ENCODE results near the gene CFAP119. TPM values are rescaled to one million over a fixed set of nuclear protein-coding genes. Genes with fewer than 3 reads are reported as not detected.

Gene CFAP119
- total RNA-seq, 1 donor from 2014 or later = 0.90 TPM

DNA sequence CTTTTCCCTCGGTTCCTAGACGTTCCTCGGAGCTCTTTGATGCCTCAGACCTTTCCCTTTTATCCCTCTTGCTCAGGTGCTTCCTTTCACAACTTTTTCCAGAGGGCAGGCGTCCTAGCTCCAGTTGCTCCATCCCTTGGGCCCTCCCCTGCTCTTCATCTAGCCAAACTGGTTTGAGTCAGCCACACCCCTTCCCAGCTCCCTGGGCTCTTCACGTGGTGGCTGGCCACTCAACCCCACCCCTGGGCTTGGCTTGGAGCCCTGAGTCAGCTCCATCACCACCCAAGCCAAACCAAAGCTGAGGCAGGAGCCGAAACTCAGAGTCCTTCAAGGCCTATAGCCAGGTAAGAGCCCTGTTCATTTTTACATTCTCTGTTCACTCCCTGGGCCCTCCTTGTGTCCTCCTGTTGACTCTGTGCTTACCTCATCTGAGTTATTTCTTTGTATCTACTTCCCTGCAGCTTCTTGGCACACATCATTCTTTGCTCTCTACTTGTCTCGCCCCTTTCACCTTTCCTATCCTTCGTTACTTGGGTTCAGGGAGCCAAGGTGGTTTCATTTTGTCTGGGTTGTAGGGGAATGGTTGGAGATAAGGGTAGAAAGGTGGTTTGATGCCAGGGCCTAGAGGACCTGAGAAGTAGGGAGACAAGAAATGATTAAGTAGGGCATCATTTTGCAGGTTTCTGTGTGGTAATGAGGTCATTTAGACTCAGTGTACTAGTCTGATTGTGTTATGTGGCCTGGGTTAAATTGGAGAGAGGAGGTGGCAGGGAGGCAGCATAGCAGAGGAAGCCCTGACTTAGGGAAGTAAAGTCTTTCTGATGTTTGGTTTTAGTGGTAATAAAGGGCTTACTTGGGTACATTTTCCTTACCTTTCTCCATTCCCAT lies 21.3 kb downstream of the CFAP119 start:
- DNase-seq (ENCODE audit: low read depth in 2 of 2) = peak in 1 of 2 donors; percentile 23

- DNase-seq (ENCODE audit: low read depth in 2 of 2) = no peak
These were observed 22.6 kb downstream of the CFAP119 start for GRCh38 chr16:30738984-30739951.

DNA sequence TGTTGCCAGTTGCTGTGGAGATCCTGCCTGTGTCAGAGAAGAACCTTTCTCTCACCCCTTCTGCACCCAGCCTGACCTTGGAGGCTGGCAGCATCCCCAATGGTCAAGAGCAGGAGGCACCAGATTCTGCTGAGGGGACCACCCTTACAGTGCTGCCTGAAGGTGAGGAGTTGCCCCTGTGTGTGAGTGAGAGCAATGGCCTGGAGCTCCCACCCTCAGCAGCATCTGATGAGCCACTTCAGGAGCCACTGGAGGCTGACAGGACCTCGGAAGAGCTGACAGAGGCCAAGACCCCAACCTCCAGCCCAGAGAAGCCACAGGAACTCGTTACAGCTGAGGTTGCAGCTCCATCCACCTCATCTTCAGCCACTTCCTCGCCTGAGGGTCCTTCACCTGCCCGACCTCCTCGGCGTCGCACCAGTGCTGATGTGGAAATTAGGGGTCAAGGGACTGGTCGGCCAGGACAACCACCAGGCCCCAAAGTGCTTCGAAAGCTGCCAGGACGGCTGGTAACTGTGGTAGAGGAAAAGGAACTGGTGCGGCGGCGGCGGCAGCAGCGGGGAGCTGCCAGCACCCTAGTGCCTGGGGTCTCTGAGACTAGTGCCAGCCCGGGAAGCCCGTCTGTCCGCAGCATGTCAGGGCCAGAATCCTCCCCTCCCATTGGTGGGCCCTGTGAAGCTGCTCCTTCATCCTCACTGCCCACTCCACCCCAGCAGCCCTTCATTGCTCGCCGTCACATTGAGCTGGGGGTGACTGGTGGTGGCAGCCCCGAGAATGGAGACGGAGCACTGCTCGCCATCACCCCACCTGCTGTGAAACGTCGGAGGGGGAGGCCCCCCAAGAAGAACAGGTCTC lies 23.8 kb downstream of the CFAP119 start:
- DNase-seq (ENCODE audit: low read depth in 2 of 2) = no peak

GRCh38 chr16:30736995-30737793 lies 24.7 kb downstream of the CFAP119 start:
- no peak for DNase-seq (ENCODE audit: low read depth in 2 of 2)

DNA sequence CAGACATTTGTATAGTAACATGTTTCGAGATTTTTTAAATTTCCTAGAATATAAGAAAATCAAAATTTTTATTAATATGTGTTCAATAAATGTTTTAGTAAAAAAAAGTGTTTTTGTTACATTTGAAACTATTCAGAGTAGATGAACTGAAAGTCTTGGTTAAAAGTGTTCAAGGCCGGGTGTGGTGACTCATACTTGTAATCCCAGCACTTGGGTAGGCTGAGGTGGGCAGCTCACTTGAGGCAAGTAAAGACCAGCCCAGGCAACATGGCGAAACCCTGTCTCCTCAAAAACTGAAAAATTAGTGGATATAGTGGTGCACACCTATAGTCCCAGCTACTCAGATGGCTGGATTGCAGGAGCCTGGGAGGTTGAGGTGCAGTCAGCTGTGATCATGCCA lies 30.5 kb downstream of the CFAP119 start:
- no peak for DNase-seq (ENCODE audit: low read depth in 2 of 2)

DNA sequence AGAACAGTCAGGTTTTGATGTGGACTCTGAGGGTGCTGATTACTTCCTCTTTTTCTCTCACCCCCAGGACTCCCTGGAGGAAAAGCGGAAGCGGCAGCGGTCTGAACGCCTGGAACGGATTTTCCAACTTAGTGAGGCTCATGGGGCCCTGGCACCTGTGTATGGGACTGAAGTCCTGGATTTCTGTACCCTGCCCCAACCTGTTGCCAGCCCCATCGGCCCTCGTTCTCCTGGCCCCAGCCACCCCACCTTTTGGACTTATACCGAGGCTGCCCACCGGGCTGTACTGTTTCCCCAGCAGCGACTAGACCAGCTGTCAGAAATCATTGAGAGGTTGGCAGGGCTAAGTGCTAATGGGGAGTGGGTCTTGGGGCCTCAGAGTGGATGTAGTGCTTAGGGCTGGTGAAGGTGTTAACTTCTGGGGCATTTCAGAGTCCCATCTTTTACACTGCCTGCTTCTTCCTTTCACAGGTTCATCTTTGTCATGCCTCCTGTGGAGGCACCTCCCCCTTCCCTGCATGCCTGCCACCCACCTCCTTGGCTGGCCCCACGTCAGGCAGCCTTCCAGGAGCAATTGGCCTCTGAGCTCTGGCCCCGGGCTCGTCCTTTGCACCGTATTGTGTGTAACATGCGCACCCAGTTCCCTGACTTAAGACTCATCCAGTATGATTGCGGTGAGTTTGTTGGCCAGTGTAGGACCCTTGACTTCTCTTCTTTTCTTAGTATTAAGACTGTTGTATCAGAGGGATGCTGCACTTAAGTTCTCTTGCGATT lies 32.8 kb downstream of the CFAP119 start:
- DNase-seq (ENCODE audit: low read depth in 2 of 2) = no peak

- DNase-seq (ENCODE audit: low read depth in 2 of 2) = no peak
These were observed 33.5 kb downstream of the CFAP119 start for GRCh38 chr16:30728321-30728720.

- no peak for DNase-seq (ENCODE audit: low read depth in 2 of 2)
These were observed 36.5 kb downstream of the CFAP119 start for GRCh38 chr16:30725418-30725792.

DNA sequence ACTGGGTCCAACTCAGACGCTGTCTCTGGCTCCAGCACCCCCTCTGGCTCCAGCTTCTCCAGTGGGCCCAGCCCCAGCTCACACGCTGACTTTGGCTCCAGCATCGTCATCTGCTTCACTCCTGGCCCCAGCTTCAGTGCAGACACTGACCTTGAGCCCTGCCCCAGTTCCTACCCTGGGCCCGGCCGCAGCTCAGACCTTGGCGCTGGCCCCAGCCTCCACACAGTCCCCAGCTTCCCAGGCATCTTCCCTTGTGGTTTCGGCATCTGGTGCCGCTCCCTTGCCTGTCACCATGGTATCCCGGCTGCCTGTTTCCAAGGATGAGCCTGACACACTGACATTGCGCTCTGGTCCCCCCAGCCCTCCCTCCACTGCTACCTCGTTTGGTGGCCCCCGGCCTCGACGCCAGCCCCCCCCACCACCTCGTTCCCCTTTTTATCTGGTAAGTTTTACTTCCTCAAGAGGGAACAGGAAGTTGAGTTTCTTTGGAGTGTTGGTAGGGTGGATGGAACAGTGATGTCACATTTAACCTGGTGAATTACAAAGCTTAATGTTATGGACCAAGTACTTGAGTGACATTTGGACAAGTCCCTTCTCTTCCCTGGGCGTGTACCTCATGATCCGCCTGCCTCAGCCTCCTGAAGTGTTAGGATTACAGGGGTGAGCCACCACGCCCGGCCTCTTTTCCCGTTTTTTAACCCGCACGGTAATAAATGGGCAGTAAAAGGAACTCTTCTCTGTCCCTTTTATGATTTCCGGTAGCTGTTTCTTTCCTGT lies 37.0 kb downstream of the CFAP119 start:
- DNase-seq (ENCODE audit: low read depth in 2 of 2) = no peak

DNA sequence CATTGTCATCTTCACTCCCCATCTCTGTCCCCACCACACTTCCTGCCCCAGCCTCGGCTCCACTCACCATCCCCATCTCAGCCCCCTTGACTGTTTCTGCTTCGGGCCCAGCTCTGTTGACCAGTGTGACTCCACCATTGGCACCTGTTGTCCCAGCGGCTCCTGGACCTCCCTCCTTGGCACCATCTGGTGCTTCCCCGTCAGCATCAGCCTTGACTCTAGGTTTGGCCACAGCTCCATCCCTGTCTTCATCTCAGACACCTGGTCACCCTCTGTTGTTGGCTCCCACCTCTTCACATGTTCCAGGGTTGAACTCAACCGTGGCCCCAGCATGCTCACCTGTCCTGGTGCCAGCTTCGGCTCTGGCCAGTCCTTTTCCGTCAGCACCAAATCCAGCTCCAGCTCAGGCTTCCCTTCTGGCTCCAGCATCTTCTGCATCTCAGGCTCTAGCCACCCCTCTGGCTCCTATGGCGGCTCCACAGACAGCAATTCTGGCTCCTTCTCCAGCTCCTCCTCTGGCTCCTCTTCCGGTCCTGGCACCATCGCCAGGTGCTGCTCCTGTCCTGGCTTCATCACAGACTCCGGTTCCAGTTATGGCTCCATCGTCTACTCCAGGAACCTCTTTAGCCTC lies 38.0 kb downstream of the CFAP119 start:
- no peak for DNase-seq (ENCODE audit: low read depth in 2 of 2)

GRCh38 chr16:30722916-30723315 lies 38.9 kb downstream of the CFAP119 start:
- DNase-seq (ENCODE audit: low read depth in 2 of 2) = no peak

GRCh38 chr16:30722443-30722842 lies 39.4 kb downstream of the CFAP119 start:
- no peak for DNase-seq (ENCODE audit: low read depth in 2 of 2)

GRCh38 chr16:30721606-30722005 lies 40.3 kb downstream of the CFAP119 start:
- DNase-seq (ENCODE audit: low read depth in 2 of 2) = no peak

- no peak for DNase-seq (ENCODE audit: low read depth in 2 of 2)
These were observed 40.7 kb downstream of the CFAP119 start for GRCh38 chr16:30721167-30721566.

- DNase-seq (ENCODE audit: low read depth in 2 of 2) = no peak
These were observed 41.2 kb downstream of the CFAP119 start for GRCh38 chr16:30720694-30721093.

GRCh38 chr16:30720086-30720485 lies 41.8 kb downstream of the CFAP119 start:
- DNase-seq (ENCODE audit: low read depth in 2 of 2) = no peak

DNA sequence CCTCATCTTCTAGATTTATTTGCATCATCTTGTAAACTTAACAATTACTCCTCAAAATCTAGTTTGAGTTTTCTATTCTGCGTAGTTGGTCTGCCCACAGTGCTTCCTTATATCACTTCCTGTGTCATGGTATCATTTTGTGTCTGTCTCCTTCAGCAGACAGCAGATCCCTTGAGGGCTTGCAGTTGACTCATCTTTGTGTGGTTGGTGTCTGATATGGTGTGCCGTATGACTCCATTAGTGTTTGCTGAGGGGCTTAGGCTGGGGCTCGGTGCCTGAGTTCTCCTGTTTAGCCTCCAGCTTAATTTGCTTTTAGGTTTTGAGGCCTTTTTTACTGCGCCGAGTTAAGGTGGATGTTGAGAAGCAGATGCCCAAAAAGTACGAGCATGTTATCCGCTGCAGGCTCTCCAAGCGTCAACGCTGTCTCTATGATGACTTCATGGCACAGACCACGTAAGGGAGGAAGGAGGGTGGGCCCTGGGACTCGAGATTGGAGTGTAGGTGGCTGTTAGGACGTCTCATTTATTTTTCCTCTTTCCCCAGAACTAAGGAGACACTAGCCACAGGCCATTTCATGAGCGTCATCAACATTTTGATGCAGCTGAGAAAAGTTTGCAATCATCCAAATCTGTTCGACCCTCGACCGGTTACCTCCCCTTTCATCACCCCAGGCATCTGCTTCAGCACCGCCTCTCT lies 46.0 kb downstream of the CFAP119 start:
- no peak for DNase-seq (ENCODE audit: low read depth in 2 of 2)

GRCh38 chr16:30711712-30712111 lies 50.1 kb downstream of the CFAP119 start:
- DNase-seq (ENCODE audit: low read depth in 2 of 2) = no peak

Data from dermis microvascular lymphatic vessel endothelial cell (primary cell).